Keratinocyte (primary cell): ENCODE results near the gene ELP4. TPM values are rescaled to one million over a fixed set of nuclear protein-coding genes. Genes with fewer than 3 reads are reported as not detected.

ENCODE experiments used
- DNase-seq: peaks from one replicate; pipeline ENCODE4 v3.0.0-alpha.2; 2011; ENCODE audit warnings: low read depth, missing footprints, low spot score
- FAIRE-seq: peaks from 2 replicates; lab custom pipeline; 2011; peaks lifted over from hg19 to GRCh38; lab: Jason Lieb, UNC
- H2AFZ ChIP-seq: 2 replicates; pipeline ENCODE4 v1.6.0; 2012; ENCODE audit warnings: low read length, control low read depth, inconsistent platforms; ENCODE audit not compliant: control insufficient read depth
- H3K27ac ChIP-seq: 2 replicates; pipeline ENCODE4 v1.5.1; 2011; ENCODE audit warnings: low read length; ENCODE audit not compliant: control insufficient read depth, insufficient read depth
- H3K27me3 ChIP-seq: 3 replicates; pipeline ENCODE4 v1.6.0; 2011; ENCODE audit warnings: low read length; ENCODE audit not compliant: control insufficient read depth, insufficient read depth; ENCODE audit errors: extremely low read depth
- H3K36me3 ChIP-seq, 2 experiments: 2 replicates in 1 of 2; 3 replicates in 1 of 2; pipeline ENCODE4 v1.5.1; 2011; ENCODE audit warnings: low read length in 2 of 2, mild to moderate bottlenecking in 1 of 2; ENCODE audit not compliant: control insufficient read depth in 2 of 2, insufficient read depth in 2 of 2; ENCODE audit errors: extremely low read depth in 1 of 2
- H3K4me1 ChIP-seq: 3 replicates; pipeline ENCODE4 v1.5.1; 2011; ENCODE audit warnings: low read length; ENCODE audit not compliant: control insufficient read depth, insufficient read depth; ENCODE audit errors: extremely low read depth
- H3K4me2 ChIP-seq: 3 replicates; pipeline ENCODE4 v1.6.0; 2011; ENCODE audit warnings: low read depth, low read length; ENCODE audit not compliant: control insufficient read depth, insufficient read depth; ENCODE audit errors: extremely low read depth
- H3K4me3 ChIP-seq, 3 experiments: fragments of 200-600 bp in 1 of 3; sonication (generic) in 1 of 3; 2 replicates in 2 of 3; 3 replicates in 1 of 3; pipeline ENCODE4 v1.5.1; 2011 to 2016; ENCODE audit warnings: low read length in 3 of 3, mild to moderate bottlenecking in 3 of 3, control low read depth in 2 of 3, inconsistent platforms in 1 of 3, low read depth in 1 of 3, mixed read lengths in 1 of 3, mixed run types in 1 of 3, moderate library complexity in 1 of 3; ENCODE audit not compliant: control insufficient read depth in 2 of 3, insufficient read depth in 2 of 3; ENCODE audit errors: extremely low read depth in 1 of 3
- H3K79me2 ChIP-seq: 2 replicates; pipeline ENCODE4 v1.6.0; 2012; ENCODE audit warnings: low read length; ENCODE audit not compliant: control insufficient read depth, insufficient read depth
- H3K9ac ChIP-seq: 3 replicates; pipeline ENCODE4 v1.6.0; 2011; ENCODE audit warnings: low read length; ENCODE audit not compliant: control insufficient read depth, insufficient read depth; ENCODE audit errors: extremely low read depth
- H3K9me1 ChIP-seq: 3 replicates; pipeline ENCODE4 v1.6.0; 2011; ENCODE audit warnings: low read length; ENCODE audit not compliant: control insufficient read depth, insufficient read depth; ENCODE audit errors: extremely low read depth
- H3K9me3 ChIP-seq: 2 replicates; pipeline ENCODE4 v1.5.1; 2012; ENCODE audit warnings: low read depth, low read length; ENCODE audit not compliant: control insufficient read depth
- H4K20me1 ChIP-seq: 3 replicates; pipeline ENCODE4 v1.6.0; 2011; ENCODE audit warnings: low read length; ENCODE audit not compliant: control insufficient read depth, insufficient read depth; ENCODE audit errors: extremely low read depth
- CTCF ChIP-seq, 3 experiments: IDR thresholded peaks in 1 of 3; conservative IDR thresholded peaks in 1 of 3; optimal IDR thresholded peaks in 1 of 3; 2 replicates in 2 of 3; 3 replicates in 1 of 3; pipeline versions ENCODE3 to v1.5.1; 2011; ENCODE audit warnings: low read length in 3 of 3, mild to moderate bottlenecking in 3 of 3, moderate library complexity in 2 of 3, control low read depth in 1 of 3, inconsistent platforms in 1 of 3; ENCODE audit not compliant: insufficient read depth in 2 of 3; ENCODE audit errors: extremely low read depth in 1 of 3
- EZH2 ChIP-seq: IDR thresholded peaks from one replicate; pipeline ENCODE4 v1.6.1; 2012; ENCODE audit warnings: inconsistent platforms, mild to moderate bottlenecking, low read length, moderate library complexity
- dilution Hi-C: fragments of 300-500 bp; cut with MboI; formaldehyde crosslinking; loops from one replicate; pipeline ENCODE4 v1.7.0; 2020; ENCODE audit warnings: low sequenced_read_pairs; ENCODE audit not compliant: extremely low pct_ligation_motif_present
- polyA plus RNA-seq, 5 experiments: library from polyadenylated mRNA; depleted of rRNA in 3 of 5; stranded (reverse) in 3 of 5; stranded (forward) in 1 of 5; unstranded in 1 of 5; fragments of >200 nt; gene quantifications; 1 replicate in 1 of 5; 2 replicates in 3 of 5; 3 replicates in 1 of 5; pipeline versions ENCODE4 v1.2.1 to v1.2.3, GENCODE V29; 2011 to 2012; ENCODE audit warnings: missing spikeins in 2 of 5, low read depth in 1 of 5, low replicate concordance in 1 of 5

The ELP4 gene
- polyA plus RNA-seq, 1 donor (not counting 4 experiments of a cell fraction or from before 2014, with no cell fraction given) = 29.6 TPM

GRCh38 chr11:31706357-31706756 lies 196.8 kb downstream of the ELP4 start:
- no peaks in the 10 kb centered on the region for H3K9me3 ChIP-seq
- no peak overlapping the region for H3K4me3 ChIP-seq
- H3K4me1 ChIP-seq = no peaks in the 10 kb centered on the region
- no peaks in the 10 kb centered on the region for H4K20me1 ChIP-seq
- no peak overlapping the region for H3K9ac ChIP-seq
- no peak overlapping the region for H2AFZ ChIP-seq
- no peaks in the 10 kb centered on the region for H3K27me3 ChIP-seq
- no peaks in the 10 kb centered on the region for H3K9me1 ChIP-seq
- FAIRE-seq (no peak), DNase-seq (no peak)
- H3K27ac ChIP-seq = no peak overlapping the region
- no peak for TF ChIP-seq CTCF (optimal IDR thresholded peaks at IDR 0.05 in 1 of 3, IDR thresholded peaks at IDR 0.05 in 1 of 3, conservative IDR thresholded peaks at IDR 0.05 in 1 of 3; ENCODE audit: extremely low read depth in 1 of 3, insufficient read depth in 2 of 3, low read length in 3 of 3)
- TF ChIP-seq EZH2 = no peak
- no peak overlapping the region for H3K4me2 ChIP-seq
- H3K36me3 ChIP-seq = no peaks in the 10 kb centered on the region
- H3K79me2 ChIP-seq = no peaks in the 10 kb centered on the region
- dilution Hi-C loops = no loop called here

- no peak for DNase-seq
- Histone ChIP-seq H3K9ac (no peak overlapping the region), H3K4me2 (no peak overlapping the region)
Measured at GRCh38 chr11:31711137-31711536, 201.6 kb downstream of the ELP4 start.

More at GRCh38 chr11:31711137-31711536, 201.6 kb downstream of the ELP4 start:
- dilution Hi-C loops = no loop called here
- no peak overlapping the region for H2AFZ ChIP-seq
- H3K27ac ChIP-seq = no peak overlapping the region
- no peak for FAIRE-seq
- H3K4me3 ChIP-seq = no peak overlapping the region
- H3K36me3 ChIP-seq = no peaks in the 10 kb centered on the region
- H3K9me3 ChIP-seq = no peaks in the 10 kb centered on the region
- H3K4me1 ChIP-seq = no peaks in the 10 kb centered on the region
- H3K79me2 ChIP-seq = no peaks in the 10 kb centered on the region
- TF ChIP-seq CTCF (optimal IDR thresholded peaks at IDR 0.05 in 1 of 3, IDR thresholded peaks at IDR 0.05 in 1 of 3, conservative IDR thresholded peaks at IDR 0.05 in 1 of 3; ENCODE audit: extremely low read depth in 1 of 3, insufficient read depth in 2 of 3, low read length in 3 of 3) = no peak
- TF ChIP-seq EZH2 = no peak
- no peaks in the 10 kb centered on the region for H3K27me3 ChIP-seq
- H4K20me1 ChIP-seq = no peaks in the 10 kb centered on the region
- H3K9me1 ChIP-seq = no peaks in the 10 kb centered on the region
